GM12891 (cell line): Measurements from ENCODE around the gene LUZP1.

Source experiments
- PAX5 ChIP-seq: IDR thresholded peaks from 2 replicates; pipeline ENCODE4 v1.6.1; 2011; ENCODE audit warnings: low read length, moderate library complexity, mild to moderate bottlenecking; ENCODE audit not compliant: insufficient read depth, severe bottlenecking
- POLR2A ChIP-seq: IDR thresholded peaks from 2 replicates; pipeline ENCODE4 v1.6.1; 2011; ENCODE audit warnings: low read depth, low read length, control low read depth
- POLR2AphosphoS5 ChIP-seq: IDR thresholded peaks from 2 replicates; pipeline ENCODE4 v1.6.1; 2011; ENCODE audit warnings: low read depth, low read length, control low read depth
- POU2F2 ChIP-seq: IDR thresholded peaks from 2 replicates; pipeline ENCODE4 v1.6.1; 2011; ENCODE audit warnings: low read depth, mild to moderate bottlenecking, control low read depth, low read length, moderate library complexity
- SPI1 ChIP-seq: IDR thresholded peaks from 2 replicates; pipeline ENCODE4 v1.6.1; 2011; ENCODE audit warnings: low read depth, low read length, control low read depth
- TAF1 ChIP-seq: IDR thresholded peaks from 2 replicates; pipeline ENCODE4 v1.6.1; 2011; ENCODE audit warnings: low read depth, low read length, control low read depth

DNA sequence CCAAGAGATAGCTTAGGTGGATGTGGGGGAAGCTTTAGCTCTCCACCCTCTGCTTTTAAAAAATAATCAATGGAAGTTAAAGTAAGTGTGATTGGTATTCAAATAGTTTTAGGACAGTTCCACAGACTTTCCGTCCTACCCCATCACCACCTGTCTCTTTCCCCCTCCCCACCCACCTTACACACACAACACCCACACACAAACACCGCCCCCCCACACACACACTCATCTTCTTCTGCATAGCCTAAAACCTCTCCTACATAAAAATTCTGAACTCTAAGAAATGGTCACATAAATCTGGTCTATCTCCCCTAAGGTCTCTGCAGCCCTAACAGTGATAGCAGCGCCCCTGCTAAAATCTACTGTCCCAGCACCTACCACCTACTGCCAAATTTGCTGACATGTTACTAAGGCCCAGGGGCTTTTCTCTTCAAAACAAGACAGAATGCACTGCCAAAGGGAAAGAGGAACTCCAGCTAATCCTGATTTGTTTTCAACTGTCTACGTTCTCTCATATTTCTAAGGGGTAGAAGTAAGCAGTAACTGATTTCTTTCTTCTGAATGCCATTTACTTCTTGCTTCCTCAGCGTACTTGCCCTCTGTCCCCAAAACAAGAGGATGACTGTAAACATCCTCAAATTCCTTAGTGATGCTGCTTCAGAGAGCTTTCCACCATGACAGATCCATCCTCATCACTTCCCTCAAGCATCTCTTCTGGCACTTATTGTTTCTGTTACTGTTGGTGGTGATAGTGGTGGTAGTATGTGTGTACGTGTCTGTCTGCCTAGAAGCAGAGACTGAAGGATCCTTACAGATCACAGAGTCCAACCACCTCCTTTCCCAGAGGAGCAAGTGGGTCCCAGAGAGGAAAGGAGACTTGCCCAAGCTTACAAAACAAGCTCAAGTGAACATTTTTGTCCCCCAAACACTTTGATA lies 56.8 kb downstream of the LUZP1 start:
- TF ChIP-seq TAF1 (no peak), POLR2AphosphoS5 (no peak), POLR2A (no peak), PAX5 (no peak), SPI1 (0 out of 2 replicates have a peak, but pooled peaks have one; percentile 29), POU2F2 (no peak)
